CD4-positive, alpha-beta T cell (primary cell): ENCODE measurements around the gene TRIP4. TPM values are rescaled to one million over a fixed set of nuclear protein-coding genes. Genes with fewer than 3 reads are reported as not detected.

ENCODE experiments used
- ATAC-seq: fragments of 200-7000 bp; cut with Tn5 transposase; one replicate; pipeline ENCODE4 v1.10.0; 2022; ENCODE audit warnings: mild to moderate bottlenecking; ENCODE audit not compliant: poor library complexity
- CTCF ChIA-PET: fragments of 350-600 bp; sonication (Branson Sonifier 250); formaldehyde crosslinking; loops from one replicate; lab custom pipeline; 2021; ENCODE audit warnings: antibody characterized with exemption, inconsistent platforms; lab: Charles Lee
- POLR2A ChIA-PET: fragments of 350-600 bp; sonication (Branson Sonifier 250); formaldehyde crosslinking; loops from one replicate; lab custom pipeline; 2021; ENCODE audit warnings: antibody characterized with exemption, inconsistent platforms; lab: Charles Lee
- DNase-seq, 14 experiments: peaks; one replicate each; pipeline ENCODE4 v3.0.0-alpha.2; 2013 to 2020; ENCODE audit warnings: mixed read lengths in 2 of 14
- H3K27ac ChIP-seq, 2 donors: one replicate each; pipeline versions ENCODE4 v1.5.1 to v1.7.0; 2013; ENCODE audit warnings: low read length in 2 of 2, low read depth in 1 of 2, mild to moderate bottlenecking in 1 of 2
- H3K27me3 ChIP-seq, 2 experiments: 1 replicate in 1 of 2; 2 replicates in 1 of 2; pipeline versions ENCODE4 v1.6.1 to v1.7.0; 2013; ENCODE audit warnings: low read length in 2 of 2, control low read depth in 1 of 2, mild to moderate bottlenecking in 1 of 2, moderate library complexity in 1 of 2; ENCODE audit not compliant: insufficient read depth in 2 of 2, control insufficient read depth in 1 of 2
- H3K36me3 ChIP-seq: one replicate; pipeline ENCODE4 v1.6.1; 2013; ENCODE audit warnings: low read length, control low read depth; ENCODE audit not compliant: insufficient read depth
- H3K4me1 ChIP-seq: one replicate; pipeline ENCODE4 v1.6.1; 2013; ENCODE audit warnings: low read length, control low read depth; ENCODE audit not compliant: insufficient read depth
- H3K4me3 ChIP-seq: one replicate; pipeline ENCODE4 v1.5.1; 2013; ENCODE audit warnings: mild to moderate bottlenecking, low read length, moderate library complexity
- H3K9me3 ChIP-seq, 2 experiments: 1 replicate in 1 of 2; 2 replicates in 1 of 2; pipeline versions ENCODE4 v1.6.1 to v1.7.0; 2013; ENCODE audit warnings: low read length in 2 of 2, mild to moderate bottlenecking in 2 of 2, control low read depth in 1 of 2, moderate library complexity in 1 of 2; ENCODE audit not compliant: control insufficient read depth in 1 of 2, insufficient read depth in 1 of 2
- H3K27ac Mint-ChIP-seq: one replicate; pipeline ENCODE4 v1.8.0; 2020; ENCODE audit warnings: mixed read lengths
- H3K27me3 Mint-ChIP-seq: one replicate; pipeline ENCODE4 v1.8.0; 2021; ENCODE audit warnings: mixed read lengths
- H3K36me3 Mint-ChIP-seq: one replicate; pipeline ENCODE4 v1.8.0; 2021; ENCODE audit warnings: low read depth, mixed read lengths
- H3K4me1 Mint-ChIP-seq: one replicate; pipeline ENCODE4 v1.8.0; 2021; ENCODE audit warnings: low read depth, mixed read lengths
- H3K4me3 Mint-ChIP-seq: one replicate; pipeline ENCODE4 v1.8.0; 2020; ENCODE audit warnings: mild to moderate bottlenecking, mixed read lengths
- H3K9me3 Mint-ChIP-seq: one replicate; pipeline ENCODE4 v1.8.0; 2020; ENCODE audit warnings: mixed read lengths
- CTCF ChIP-seq: fragments of 200-600 bp; IDR thresholded peaks from one replicate; pipeline ENCODE4 v1.8.0; 2022; ENCODE audit warnings: antibody characterized with exemption, mild to moderate bottlenecking
- intact Hi-C, 2 experiments: fragments of 100-400 bp; cut with DNase I in 1 of 2; cut with micrococcal nuclease in 1 of 2; formaldehyde crosslinking; loops; one replicate each; pipeline versions ENCODE4 v1.15.1 to v1.9.0; 2023 to 2025; cut with DNase I, micrococcal nuclease
- total RNA-seq, 174 experiments: library from RNA in 2 of 174; stranded (reverse) in 2 of 174; gene quantifications; one replicate each; pipeline ENCODE4 v1.2.3 and lab custom pipeline; 2021 to 2026

The TRIP4 gene
- total RNA-seq, 2 experiments from 2014 or later, result 9.6 to 10.7 TPM

GRCh38 chr15:64464276-64465005 is 76.8 kb downstream of the TRIP4 start:
- H3K9me3 Mint-ChIP-seq, result no peaks in the 10 kb centered on the region
- H3K36me3 Mint-ChIP-seq, result peaks cover 40% of the 10 kb centered on the region
- peak overlapping the region; percentile 62 for H3K4me3 Mint-ChIP-seq
- POLR2A ChIA-PET, result interaction anchor here (0.8 to 1.1 kb wide), 2 partner anchors 170 to 187 kb away, joined by 3 to 6 read pairs; no protein-coding TSS in a partner anchor
- DNase-seq, result no peak
- CTCF ChIA-PET, result no interaction called here
- H3K4me1 Mint-ChIP-seq, result peaks cover 85% of the 10 kb centered on the region
- Histone ChIP-seq H3K27me3 (no peaks in the 10 kb centered on the region), H3K9me3 (no peaks in the 10 kb centered on the region), H3K27ac (no peak overlapping the region), H3K36me3 (no peaks in the 10 kb centered on the region), H3K4me1 (peaks cover 48% of the 10 kb centered on the region), H3K4me3 (no peak overlapping the region)
- ATAC-seq, result no peak
- intact Hi-C loops, result loop anchor here in 1 of 2 experiments (5.0 to 10.0 kb wide), 2 partner anchors 38 to 80 kb away; partner anchors contain the start of genes PCLAF and TRIP4
- H3K27ac Mint-ChIP-seq, result peak overlapping the region; percentile 46
- TF ChIP-seq CTCF, result no peak
- no peaks in the 10 kb centered on the region for H3K27me3 Mint-ChIP-seq

GRCh38 chr15:64466408-64467141 is 78.9 kb downstream of the TRIP4 start:
- DNase-seq (no peak), ATAC-seq (peak; percentile 31)
- Mint-ChIP-seq H3K27ac (peak overlapping the region; percentile 50), H3K9me3 (no peaks in the 10 kb centered on the region), H3K4me1 (peaks cover 81% of the 10 kb centered on the region), H3K27me3 (no peaks in the 10 kb centered on the region), H3K4me3 (peak overlapping the region; percentile 12), H3K36me3 (peaks cover 38% of the 10 kb centered on the region)
- no peak for TF ChIP-seq CTCF
- Histone ChIP-seq H3K27ac (no peak overlapping the region), H3K36me3 (peaks cover 3% of the 10 kb centered on the region), H3K4me3 (no peak overlapping the region), H3K27me3 (no peaks in the 10 kb centered on the region), H3K9me3 (no peaks in the 10 kb centered on the region), H3K4me1 (peaks cover 38% of the 10 kb centered on the region)
- intact Hi-C loops, result loop anchor here in 1 of 2 experiments (10.0 kb wide), 1 partner anchor 82 kb away; the partner anchor contains the start of genes PCLAF and TRIP4
- POLR2A ChIA-PET, result interaction anchor here (0.5 to 1.2 kb wide), 3 partner anchors 66 to 1909 kb away, joined by 3 read pairs; no protein-coding TSS in a partner anchor
- CTCF ChIA-PET, result no interaction called here

GRCh38 chr15:64472161-64472560 is 84.5 kb downstream of the TRIP4 start:
- no peak for TF ChIP-seq CTCF
- peaks cover 3% of the 10 kb centered on the region for H3K36me3 ChIP-seq
- H3K9me3 ChIP-seq, result no peaks in the 10 kb centered on the region
- Mint-ChIP-seq H3K27ac (peak overlapping the region; percentile 47), H3K27me3 (no peaks in the 10 kb centered on the region), H3K4me1 (peaks cover 53% of the 10 kb centered on the region), H3K9me3 (no peaks in the 10 kb centered on the region), H3K36me3 (peaks cover 57% of the 10 kb centered on the region), H3K4me3 (no peak overlapping the region)
- ChIA-PET POLR2A (no interaction called here), CTCF (no interaction called here)
- intact Hi-C loops, result no loop called here
- H3K27ac ChIP-seq, result no peak overlapping the region
- no peak overlapping the region for H3K4me3 ChIP-seq
- DNase-seq (no peak), ATAC-seq (no peak)
- H3K27me3 ChIP-seq, result no peaks in the 10 kb centered on the region
- peaks cover 3% of the 10 kb centered on the region for H3K4me1 ChIP-seq
